ENCODE results near the gene SKP1. TPM values are rescaled to one million over a fixed set of nuclear protein-coding genes. Genes with fewer than 3 reads are reported as not detected.

Gene SKP1
- total RNA-seq, 1 donor from 2014 or later = 358 TPM

DNA sequence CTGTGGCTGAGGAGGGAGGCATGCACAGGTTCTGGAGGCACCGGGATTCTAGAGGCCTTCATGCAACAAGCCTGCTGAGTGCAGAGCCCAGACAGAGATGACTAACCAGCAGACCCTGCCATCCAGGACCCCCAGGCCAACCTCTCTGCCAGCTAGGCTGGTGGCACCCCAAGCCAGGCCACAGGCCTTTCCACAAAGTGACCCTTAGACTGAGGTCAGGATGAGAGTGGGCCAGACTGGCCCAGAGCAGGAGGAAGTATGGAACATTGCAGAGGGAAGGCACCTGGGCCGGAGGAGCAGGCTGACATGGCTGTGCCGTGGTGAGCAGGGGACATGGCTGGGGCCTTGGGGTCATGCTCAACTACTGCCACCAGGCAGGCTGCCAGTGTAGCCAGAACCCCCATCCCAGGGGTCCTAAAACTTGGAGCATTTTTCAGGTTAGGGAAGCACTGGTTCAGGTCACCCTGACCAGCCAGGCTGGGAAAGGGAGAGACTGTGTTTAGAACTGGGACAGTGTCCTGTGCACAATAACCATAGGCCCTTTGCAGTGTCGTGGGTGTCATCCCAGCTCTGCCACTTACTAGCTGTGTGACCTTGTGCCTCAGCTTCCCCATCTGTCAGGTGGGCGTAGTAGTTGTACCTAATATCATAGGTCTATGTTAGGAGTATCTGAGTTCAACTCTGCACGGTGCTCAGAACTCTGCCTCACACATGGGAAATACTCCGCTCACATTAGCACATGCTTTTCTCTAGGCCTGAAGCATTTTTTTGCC lies 45.0 kb downstream of the SKP1 start:
- Mint-ChIP-seq H3K4me3 (ENCODE audit: low read depth) (no peak overlapping the region), H3K36me3 (ENCODE audit: insufficient read depth) (peaks cover 8% of the 10 kb centered on the region), H3K9me3 (ENCODE audit: low read depth) (no peaks in the 10 kb centered on the region), H3K27ac (no peak overlapping the region), H3K4me1 (ENCODE audit: low read depth) (no peaks in the 10 kb centered on the region), H3K27me3 (no peaks in the 10 kb centered on the region)
- DNase-seq (ENCODE audit: low spot score, unreplicated experiment) = no peak
- TF ChIP-seq, protein P1, sequence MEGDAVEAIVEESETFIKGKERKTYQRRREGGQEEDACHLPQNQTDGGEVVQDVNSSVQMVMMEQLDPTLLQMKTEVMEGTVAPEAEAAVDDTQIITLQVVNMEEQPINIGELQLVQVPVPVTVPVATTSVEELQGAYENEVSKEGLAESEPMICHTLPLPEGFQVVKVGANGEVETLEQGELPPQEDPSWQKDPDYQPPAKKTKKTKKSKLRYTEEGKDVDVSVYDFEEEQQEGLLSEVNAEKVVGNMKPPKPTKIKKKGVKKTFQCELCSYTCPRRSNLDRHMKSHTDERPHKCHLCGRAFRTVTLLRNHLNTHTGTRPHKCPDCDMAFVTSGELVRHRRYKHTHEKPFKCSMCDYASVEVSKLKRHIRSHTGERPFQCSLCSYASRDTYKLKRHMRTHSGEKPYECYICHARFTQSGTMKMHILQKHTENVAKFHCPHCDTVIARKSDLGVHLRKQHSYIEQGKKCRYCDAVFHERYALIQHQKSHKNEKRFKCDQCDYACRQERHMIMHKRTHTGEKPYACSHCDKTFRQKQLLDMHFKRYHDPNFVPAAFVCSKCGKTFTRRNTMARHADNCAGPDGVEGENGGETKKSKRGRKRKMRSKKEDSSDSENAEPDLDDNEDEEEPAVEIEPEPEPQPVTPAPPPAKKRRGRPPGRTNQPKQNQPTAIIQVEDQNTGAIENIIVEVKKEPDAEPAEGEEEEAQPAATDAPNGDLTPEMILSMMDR (IDR thresholded peaks at IDR 0.05; ENCODE audit: unreplicated experiment) = no peak

DNA sequence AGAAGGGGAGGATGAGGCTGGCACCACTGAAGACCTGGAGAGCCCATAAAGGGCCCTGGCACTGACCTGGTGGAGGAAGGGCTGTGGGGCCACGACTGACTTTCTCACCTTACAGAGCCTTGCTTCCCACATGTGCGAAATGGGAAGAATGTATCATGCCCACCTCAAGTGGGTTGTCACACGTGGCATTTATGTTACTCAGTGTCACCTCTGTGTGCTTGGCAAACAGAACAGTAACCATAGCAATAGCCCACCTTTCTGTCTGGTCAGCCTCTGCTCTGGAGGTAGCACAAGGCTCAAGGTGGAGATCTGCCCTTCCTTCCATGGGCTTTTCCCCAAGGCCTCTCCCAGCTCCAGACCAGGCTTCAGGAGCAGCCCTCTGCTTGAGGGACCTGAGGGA lies 45.6 kb downstream of the SKP1 start:
- DNase-seq (ENCODE audit: low spot score, unreplicated experiment) = no peak
- Mint-ChIP-seq H3K4me1 (ENCODE audit: low read depth) (no peaks in the 10 kb centered on the region), H3K9me3 (ENCODE audit: low read depth) (no peaks in the 10 kb centered on the region), H3K4me3 (ENCODE audit: low read depth) (no peak overlapping the region), H3K27ac (no peak overlapping the region), H3K36me3 (ENCODE audit: insufficient read depth) (peaks cover 8% of the 10 kb centered on the region), H3K27me3 (no peaks in the 10 kb centered on the region)
- TF ChIP-seq, protein P1 (IDR thresholded peaks at IDR 0.05; ENCODE audit: unreplicated experiment) = no peak

DNA sequence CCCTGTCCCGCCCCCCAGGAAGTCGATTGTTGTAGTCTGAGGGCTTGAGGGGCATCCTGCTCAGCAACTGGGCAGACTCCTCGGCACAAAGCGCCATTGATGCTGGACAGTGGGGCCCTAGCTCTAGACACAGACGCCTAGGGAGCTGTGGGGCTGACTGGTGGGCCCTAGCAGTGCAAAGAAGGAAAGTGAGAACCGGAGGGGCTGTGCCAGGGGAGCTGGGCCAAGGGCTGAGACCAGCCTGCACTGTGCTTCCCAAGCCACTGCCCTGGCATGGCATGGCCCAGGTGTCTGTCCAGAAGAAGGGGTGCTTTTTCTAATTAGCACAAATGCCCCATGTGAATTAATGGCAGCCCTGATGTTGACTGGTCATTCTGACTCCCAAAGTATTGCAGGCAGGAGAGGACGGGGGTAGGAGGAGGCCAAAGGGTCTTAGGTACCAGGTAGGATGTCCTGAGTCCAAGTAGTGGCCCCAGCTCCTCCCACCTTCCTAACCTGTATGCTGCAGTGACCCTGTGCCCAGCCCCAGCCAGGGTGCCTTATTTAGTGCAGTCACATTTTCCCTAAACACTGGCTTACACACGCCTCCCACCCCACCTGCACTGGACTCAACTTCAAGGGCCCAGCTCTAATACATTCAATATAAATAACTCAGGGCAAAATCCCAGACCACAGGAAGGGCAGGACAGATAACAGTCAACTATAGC lies 46.4 kb downstream of the SKP1 start:
- Mint-ChIP-seq H3K27ac (peak overlapping the region; percentile 71), H3K27me3 (no peaks in the 10 kb centered on the region), H3K4me1 (ENCODE audit: low read depth) (no peaks in the 10 kb centered on the region), H3K36me3 (ENCODE audit: insufficient read depth) (peaks cover 2% of the 10 kb centered on the region), H3K9me3 (ENCODE audit: low read depth) (no peaks in the 10 kb centered on the region), H3K4me3 (ENCODE audit: low read depth) (no peak overlapping the region)
- TF ChIP-seq, protein P1 (IDR thresholded peaks at IDR 0.05; ENCODE audit: unreplicated experiment) = no peak
- DNase-seq (ENCODE audit: low spot score, unreplicated experiment) = no peak

DNA sequence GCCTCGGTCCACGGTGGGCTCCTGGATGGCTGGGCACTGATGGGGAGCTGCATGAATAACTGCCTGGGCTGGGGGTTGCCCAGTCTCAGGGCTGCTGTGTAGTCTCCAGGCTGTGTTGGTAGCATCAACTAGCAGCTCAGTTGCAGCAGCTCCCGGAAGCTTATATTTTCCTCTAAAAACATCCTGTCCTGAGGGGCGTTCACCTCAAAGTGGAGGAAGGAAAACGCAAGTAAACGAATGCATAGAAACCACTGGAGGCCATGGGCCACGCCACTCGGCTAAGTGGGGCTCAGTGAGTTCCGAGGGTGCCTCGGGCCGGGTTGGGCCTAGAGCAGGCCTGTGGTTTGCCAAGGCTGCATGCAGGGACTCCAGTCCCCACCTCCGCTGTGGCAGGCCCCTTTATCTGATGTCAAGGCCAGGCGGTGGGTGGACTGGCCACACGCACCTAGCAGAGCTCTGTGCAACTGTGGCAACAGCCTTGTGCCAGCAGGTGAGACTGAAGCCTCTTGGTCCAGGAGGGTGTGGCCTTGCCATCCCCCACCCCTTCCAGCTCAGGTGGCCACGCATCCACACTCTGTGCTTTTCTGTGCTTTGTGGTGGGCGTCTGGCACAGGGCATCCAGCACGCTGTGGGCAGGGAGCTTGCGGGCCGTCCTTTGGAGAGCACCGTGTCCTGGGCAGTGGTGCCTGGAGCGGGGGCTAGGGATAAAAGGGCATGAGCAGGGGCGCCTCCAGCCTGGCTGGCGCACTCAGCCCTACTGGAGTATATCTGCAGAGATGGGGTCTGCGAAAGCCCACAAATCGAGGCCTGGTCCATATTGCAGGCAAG lies 47.1 kb downstream of the SKP1 start:
- H3K27me3 Mint-ChIP-seq = no peaks in the 10 kb centered on the region
- no peak for DNase-seq (ENCODE audit: low spot score, unreplicated experiment)
- H3K36me3 Mint-ChIP-seq (ENCODE audit: insufficient read depth) = no peaks in the 10 kb centered on the region

More for the DNA sequence above, 47.1 kb downstream of the SKP1 start:
- H3K4me1 Mint-ChIP-seq (ENCODE audit: low read depth) = no peaks in the 10 kb centered on the region
- H3K27ac Mint-ChIP-seq = no peak overlapping the region
- H3K9me3 Mint-ChIP-seq (ENCODE audit: low read depth) = no peaks in the 10 kb centered on the region
- TF ChIP-seq, protein P1 (IDR thresholded peaks at IDR 0.05; ENCODE audit: unreplicated experiment) = no peak
- H3K4me3 Mint-ChIP-seq (ENCODE audit: low read depth) = no peak overlapping the region

Data from progenitor cell of endocrine pancreas (in vitro differentiated cells).